Activated CD4-positive, alpha-beta T cell treated with anti-CD3 and anti-CD28 coated beads for 24 hours (primary cell): ENCODE data around the gene OR4E1.
"Not testable (repeated sequence)": the region's sequence is repeated elsewhere in the genome, so short reads cannot be mapped to it uniquely, and the experiment has no call there.

Source experiments
- DNase-seq, 2 donors: peaks; one replicate each; pipeline ENCODE4 v3.0.0-alpha.2; 2020; ENCODE audit warnings: low read depth in 2 of 2

The OR4E1 gene

GRCh38 chr14:21653331-21653885 lies 20.2 kb downstream of the OR4E1 start, which contains the start of gene OR4E2:
Gene OR4E2 (plus strand): TSS chr14:21653835. CDS start chr14:21665083, 11,248 bp downstream.
- no peak for DNase-seq

- no peak for DNase-seq
Measured at GRCh38 chr14:21652209-21652808, 21.3 kb downstream of the OR4E1 start.

- no peak for DNase-seq
Measured at GRCh38 chr14:21647380-21647779, 26.2 kb downstream of the OR4E1 start.

GRCh38 chr14:21643407-21643806 lies 30.2 kb downstream of the OR4E1 start:
- no peak for DNase-seq

- DNase-seq, result no peak
Measured at GRCh38 chr14:21642683-21643082, 30.9 kb downstream of the OR4E1 start.

- DNase-seq, result no peak
Measured at GRCh38 chr14:21634840-21635239, 38.8 kb downstream of the OR4E1 start, which contains the start of gene OR10G2. Gene OR10G2 (minus strand): TSS chr14:21634940. CDS start chr14:21634842, 98 bp downstream.

GRCh38 chr14:21631084-21631483 lies 42.5 kb downstream of the OR4E1 start:
- DNase-seq, result no peak

- not testable (repeated sequence) for DNase-seq
Measured at GRCh38 chr14:21630503-21630902, 43.1 kb downstream of the OR4E1 start.

GRCh38 chr14:21626491-21627230 lies 47.0 kb downstream of the OR4E1 start:
- no peak for DNase-seq
